Endothelial cell of umbilical vein (primary cell): ENCODE results near the gene HP. TPM values are rescaled to one million over a fixed set of nuclear protein-coding genes. Genes with fewer than 3 reads are reported as not detected.

ENCODE experiments used
- BruUV-seq: library from RNA; stranded (reverse); fragments of 400-500 nt; replicated peaks from 2 replicates; lab custom pipeline; 2021; lab: Mats Ljungman, UMichigan
- CTCF ChIA-PET: fragments of 300-600, 350-600 bp; sonication (Branson Sonifier 250); formaldehyde crosslinking; loops from one replicate; lab custom pipeline; 2021; ENCODE audit warnings: antibody characterized with exemption, inconsistent platforms; lab: Charles Lee
- POLR2A ChIA-PET: fragments of 300-600, 350-600 bp; sonication (Branson Sonifier 250); formaldehyde crosslinking; loops from one replicate; lab custom pipeline; 2021; ENCODE audit warnings: antibody characterized with exemption, inconsistent platforms; lab: Charles Lee
- DNase-seq: peaks from one replicate; pipeline ENCODE4 v3.0.0-alpha.2; 2011; ENCODE audit warnings: low read depth, low spot score
- FAIRE-seq: peaks from 2 replicates; lab custom pipeline; 2011; peaks lifted over from hg19 to GRCh38; lab: Jason Lieb, UNC
- H2AFZ ChIP-seq: 2 replicates; pipeline ENCODE4 v1.6.0; 2012; ENCODE audit warnings: low read depth, low read length, control low read depth, inconsistent platforms
- H3K27ac ChIP-seq: 2 replicates; pipeline ENCODE4 v1.5.1; 2011; ENCODE audit warnings: low read depth, mild to moderate bottlenecking, control low read depth, low read length, moderate library complexity; ENCODE audit not compliant: insufficient read depth
- H3K27me3 ChIP-seq, 2 experiments: 2 replicates each; pipeline versions ENCODE4 v1.6.0 to v1.6.1; 2011; ENCODE audit warnings: low read length in 2 of 2, mixed read lengths in 1 of 2; ENCODE audit not compliant: control insufficient read depth in 2 of 2, insufficient read depth in 2 of 2
- H3K36me3 ChIP-seq, 2 experiments: 2 replicates in 1 of 2; 3 replicates in 1 of 2; pipeline ENCODE4 v1.5.1; 2011; ENCODE audit warnings: low read length in 2 of 2, mild to moderate bottlenecking in 1 of 2, moderate library complexity in 1 of 2; ENCODE audit not compliant: control insufficient read depth in 2 of 2, insufficient read depth in 2 of 2; ENCODE audit errors: extremely low read depth in 1 of 2
- H3K4me1 ChIP-seq: 3 replicates; pipeline ENCODE4 v1.5.1; 2011; ENCODE audit warnings: mild to moderate bottlenecking, low read length; ENCODE audit not compliant: control insufficient read depth, insufficient read depth; ENCODE audit errors: extremely low read depth
- H3K4me2 ChIP-seq: 2 replicates; pipeline ENCODE4 v1.6.1; 2011; ENCODE audit warnings: low read length, control low read depth, mixed read lengths; ENCODE audit not compliant: insufficient read depth
- H3K4me3 ChIP-seq, 3 experiments: fragments of 200-600 bp in 1 of 3; sonication (generic), shearing (Covaris generic) in 1 of 3; replicated peaks in 1 of 3; 2 replicates each; pipeline ENCODE4 v1.5.1; 2011 to 2016; ENCODE audit warnings: control low read depth in 3 of 3, low read length in 3 of 3, mild to moderate bottlenecking in 2 of 3, inconsistent platforms in 1 of 3, low read depth in 1 of 3, moderate library complexity in 1 of 3; ENCODE audit not compliant: insufficient read depth in 1 of 3
- H3K79me2 ChIP-seq: 2 replicates; pipeline ENCODE4 v1.6.0; 2012; ENCODE audit warnings: low read length, inconsistent platforms; ENCODE audit not compliant: control insufficient read depth, insufficient read depth
- H3K9ac ChIP-seq: replicated peaks from 2 replicates; pipeline ENCODE3; 2011; ENCODE audit warnings: low read length, control low read depth; ENCODE audit not compliant: insufficient read depth; ENCODE audit errors: extremely low read depth
- H3K9me1 ChIP-seq: replicated peaks from 3 replicates; pipeline ENCODE4 v1.6.0; 2011; ENCODE audit warnings: mild to moderate bottlenecking, low read length; ENCODE audit not compliant: control insufficient read depth, insufficient read depth; ENCODE audit errors: extremely low read depth
- H3K9me3 ChIP-seq: replicated peaks from 2 replicates; pipeline ENCODE4 v1.5.1; 2012; ENCODE audit warnings: low read length, inconsistent platforms; ENCODE audit not compliant: control insufficient read depth, insufficient read depth
- H4K20me1 ChIP-seq: replicated peaks from 2 replicates; pipeline ENCODE3; 2011; ENCODE audit warnings: mild to moderate bottlenecking, low read length; ENCODE audit not compliant: control insufficient read depth, insufficient read depth; ENCODE audit errors: extremely low read depth
- EZH2 ChIP-seq: IDR thresholded peaks from 2 replicates; pipeline ENCODE4 v1.6.1; 2012; ENCODE audit warnings: borderline replicate concordance, low read depth, mild to moderate bottlenecking, moderate library complexity, low read length, inconsistent platforms; ENCODE audit not compliant: severe bottlenecking
- FOS ChIP-seq: IDR thresholded peaks from 2 replicates; pipeline ENCODE4 v1.6.1; 2011; ENCODE audit warnings: mild to moderate bottlenecking, low read length, moderate library complexity, borderline replicate concordance; ENCODE audit not compliant: insufficient read depth
- GATA2 ChIP-seq: IDR thresholded peaks from 2 replicates; pipeline ENCODE4 v1.7.0; 2011; ENCODE audit warnings: low read depth, mild to moderate bottlenecking, moderate library complexity, mixed read lengths, low read length; ENCODE audit not compliant: insufficient read length, insufficient read depth
- JUN ChIP-seq: IDR thresholded peaks from 2 replicates; pipeline ENCODE4 v1.6.1; 2011; ENCODE audit warnings: borderline replicate concordance, low read depth; ENCODE audit not compliant: insufficient read length, insufficient read depth
- MYC ChIP-seq: IDR thresholded peaks from one replicate; pipeline ENCODE4 v1.6.1; 2011; ENCODE audit warnings: mild to moderate bottlenecking, low read depth, low read length
- POLR2A ChIP-seq: IDR thresholded peaks from 2 replicates; pipeline ENCODE4 v1.6.1; 2012; ENCODE audit warnings: low read depth, mild to moderate bottlenecking, control low read depth, low read length
- dilution Hi-C: fragments of 300-500 bp; cut with MboI; formaldehyde crosslinking; loops from one replicate; pipeline ENCODE4 v1.15.0; 2019; ENCODE audit warnings: low sequenced_read_pairs; ENCODE audit not compliant: extremely low pct_ligation_motif_present
- intact Hi-C: fragments of 100-400 bp; cut with micrococcal nuclease; formaldehyde crosslinking; loops from one replicate; pipeline ENCODE4 v1.10.0; 2022
- polyA plus RNA-seq, 4 experiments: library from polyadenylated mRNA; depleted of rRNA in 3 of 4; stranded (reverse) in 3 of 4; unstranded in 1 of 4; fragments of >200 nt; gene quantifications; 2 replicates each; pipeline versions ENCODE4 v1.2.1 to v1.2.3, GENCODE V29; 2011 to 2012; ENCODE audit warnings: missing spikeins in 1 of 4
- total RNA-seq: library from RNA; stranded (reverse); gene quantifications from 2 replicates; pipeline ENCODE4 v1.2.3, GENCODE V29; 2021
- TF ChIP-seq, protein P1 (sequence below), 2 donors: IDR thresholded peaks; 1 replicate in 1 of 2; 2 replicates in 1 of 2; pipeline ENCODE4 v1.5.1; 2011; ENCODE audit warnings: low read length in 2 of 2, mild to moderate bottlenecking in 2 of 2, moderate library complexity in 2 of 2, control low read depth in 1 of 2, inconsistent platforms in 1 of 2, low read depth in 1 of 2; ENCODE audit not compliant: insufficient read depth in 1 of 2; ENCODE audit errors: extremely low read depth in 1 of 2
- TF ChIP-seq, protein P2 (sequence below): IDR thresholded peaks from 2 replicates; pipeline ENCODE4 v1.6.1; 2011; ENCODE audit not compliant: insufficient read depth, insufficient read length

HP gene
- total and polyA plus RNA-seq, 2 donors (not counting 3 experiments of a cell fraction or from before 2014, with no cell fraction given): not detected

DNA sequence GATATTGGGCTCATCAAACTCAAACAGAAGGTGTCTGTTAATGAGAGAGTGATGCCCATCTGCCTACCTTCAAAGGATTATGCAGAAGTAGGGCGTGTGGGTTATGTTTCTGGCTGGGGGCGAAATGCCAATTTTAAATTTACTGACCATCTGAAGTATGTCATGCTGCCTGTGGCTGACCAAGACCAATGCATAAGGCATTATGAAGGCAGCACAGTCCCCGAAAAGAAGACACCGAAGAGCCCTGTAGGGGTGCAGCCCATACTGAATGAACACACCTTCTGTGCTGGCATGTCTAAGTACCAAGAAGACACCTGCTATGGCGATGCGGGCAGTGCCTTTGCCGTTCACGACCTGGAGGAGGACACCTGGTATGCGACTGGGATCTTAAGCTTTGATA is 6.1 kb downstream of the HP start:
- H3K4me3 ChIP-seq: no peak overlapping the region
- peaks cover 0 to 1% of the 10 kb centered on the region in 2 experiments for H3K27me3 ChIP-seq
- BruUV-seq: no TSS peak
- ChIA-PET CTCF (no interaction called here), POLR2A (no interaction called here)
- H3K9ac ChIP-seq: no peak overlapping the region
- no peaks in the 10 kb centered on the region for H3K4me1 ChIP-seq
- H2AFZ ChIP-seq: no peak overlapping the region
- intact Hi-C loops: loop anchor here (10.0 kb wide), 1 partner anchor 1894 kb away; no protein-coding TSS in a partner anchor
- no peak overlapping the region for H3K27ac ChIP-seq
- H3K36me3 ChIP-seq: no peaks in the 10 kb centered on the region
- dilution Hi-C loops: no loop called here
- TF ChIP-seq JUN (no peak), GATA2 (no peak), MYC (no peak), EZH2 (no peak), FOS (no peak)
- FAIRE-seq (no peak), DNase-seq (no peak)
- no peak overlapping the region for H3K4me2 ChIP-seq
- no peaks in the 10 kb centered on the region for H3K9me1 ChIP-seq
- H3K9me3 ChIP-seq: no peaks in the 10 kb centered on the region
- H3K79me2 ChIP-seq: no peaks in the 10 kb centered on the region
- H4K20me1 ChIP-seq: no peaks in the 10 kb centered on the region

DNA sequence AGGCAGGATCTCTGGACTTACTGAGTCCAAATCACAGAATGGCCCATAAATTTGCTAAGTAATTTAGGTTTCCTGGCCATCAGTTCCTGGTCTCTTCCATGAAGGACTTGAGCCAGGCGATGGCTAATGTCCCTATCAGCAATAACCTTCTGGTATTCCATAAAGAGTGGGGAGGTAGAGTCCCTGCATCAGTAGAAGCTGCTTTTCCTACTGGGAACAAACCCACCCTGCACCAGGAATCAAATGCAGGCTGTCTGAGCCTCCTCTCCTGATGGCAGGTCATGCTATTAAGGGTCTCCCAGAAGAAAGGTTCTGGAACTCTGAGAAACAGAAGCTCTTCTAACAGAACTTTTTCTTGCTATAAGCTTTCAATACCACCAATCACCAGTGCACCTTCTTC is 7.3 kb downstream of the HP start:
- peaks cover 0 to 1% of the 10 kb centered on the region in 2 experiments for H3K27me3 ChIP-seq
- POLR2A ChIA-PET: no interaction called here
- H3K36me3 ChIP-seq: no peaks in the 10 kb centered on the region
- no peak overlapping the region for H3K9ac ChIP-seq
- CTCF ChIA-PET: no interaction called here
- intact Hi-C loops (loop anchor here (10.0 kb wide), 1 partner anchor 1893 kb away; no protein-coding TSS in a partner anchor), dilution Hi-C loops (no loop called here)
- no peak overlapping the region for H2AFZ ChIP-seq
- no peak for TF ChIP-seq MYC
- TF ChIP-seq JUN: no peak
- TF ChIP-seq, protein P1, sequence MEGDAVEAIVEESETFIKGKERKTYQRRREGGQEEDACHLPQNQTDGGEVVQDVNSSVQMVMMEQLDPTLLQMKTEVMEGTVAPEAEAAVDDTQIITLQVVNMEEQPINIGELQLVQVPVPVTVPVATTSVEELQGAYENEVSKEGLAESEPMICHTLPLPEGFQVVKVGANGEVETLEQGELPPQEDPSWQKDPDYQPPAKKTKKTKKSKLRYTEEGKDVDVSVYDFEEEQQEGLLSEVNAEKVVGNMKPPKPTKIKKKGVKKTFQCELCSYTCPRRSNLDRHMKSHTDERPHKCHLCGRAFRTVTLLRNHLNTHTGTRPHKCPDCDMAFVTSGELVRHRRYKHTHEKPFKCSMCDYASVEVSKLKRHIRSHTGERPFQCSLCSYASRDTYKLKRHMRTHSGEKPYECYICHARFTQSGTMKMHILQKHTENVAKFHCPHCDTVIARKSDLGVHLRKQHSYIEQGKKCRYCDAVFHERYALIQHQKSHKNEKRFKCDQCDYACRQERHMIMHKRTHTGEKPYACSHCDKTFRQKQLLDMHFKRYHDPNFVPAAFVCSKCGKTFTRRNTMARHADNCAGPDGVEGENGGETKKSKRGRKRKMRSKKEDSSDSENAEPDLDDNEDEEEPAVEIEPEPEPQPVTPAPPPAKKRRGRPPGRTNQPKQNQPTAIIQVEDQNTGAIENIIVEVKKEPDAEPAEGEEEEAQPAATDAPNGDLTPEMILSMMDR (IDR thresholded peaks at IDR 0.05; ENCODE audit: extremely low read depth in 1 of 2, insufficient read depth in 1 of 2, low read depth in 1 of 2, low read length in 2 of 2): no peak
- no peak for TF ChIP-seq FOS
- TF ChIP-seq, protein P2, sequence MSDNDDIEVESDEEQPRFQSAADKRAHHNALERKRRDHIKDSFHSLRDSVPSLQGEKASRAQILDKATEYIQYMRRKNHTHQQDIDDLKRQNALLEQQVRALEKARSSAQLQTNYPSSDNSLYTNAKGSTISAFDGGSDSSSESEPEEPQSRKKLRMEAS: no peak
- TF ChIP-seq EZH2: no peak
- TF ChIP-seq POLR2A: no peak
- no peak overlapping the region for H3K27ac ChIP-seq
- no peaks in the 10 kb centered on the region for H3K9me3 ChIP-seq
- H3K79me2 ChIP-seq: no peaks in the 10 kb centered on the region
- FAIRE-seq (no peak), DNase-seq (no peak)
- H3K4me3 ChIP-seq: no peak overlapping the region
- no peak overlapping the region for H3K4me2 ChIP-seq
- H3K4me1 ChIP-seq: no peaks in the 10 kb centered on the region
- H4K20me1 ChIP-seq: no peaks in the 10 kb centered on the region
- no TSS peak for BruUV-seq
- no peaks in the 10 kb centered on the region for H3K9me1 ChIP-seq
